Transverse colon (tissue), 4 donors: ENCODE results near the gene TMEM205.

ENCODE experiments used
- POLR2A ChIP-seq: fragments of 450-650 bp; IDR thresholded peaks from one replicate; pipeline ENCODE4 v1.6.1; 2016; ENCODE audit warnings: antibody characterized with exemption, mild to moderate bottlenecking, moderate library complexity
- POLR2AphosphoS5 ChIP-seq, 3 donors: sonication (generic); formaldehyde crosslinking; IDR thresholded peaks; one replicate each; pipeline ENCODE4 v1.6.1; 2016; ENCODE audit warnings: antibody characterized with exemption in 3 of 3
- TF ChIP-seq, protein P1 (sequence below), 5 experiments: fragments of 200-600 bp in 3 of 5; fragments of 450-650 bp in 2 of 5; sonication (generic) in 3 of 5; IDR thresholded peaks; 1 replicate in 2 of 5; 2 replicates in 3 of 5; pipeline ENCODE4 v1.5.1; 2016 to 2017; ENCODE audit warnings: antibody characterized with exemption in 5 of 5, inconsistent platforms in 3 of 5, mild to moderate bottlenecking in 2 of 5, moderate library complexity in 1 of 5

DNA sequence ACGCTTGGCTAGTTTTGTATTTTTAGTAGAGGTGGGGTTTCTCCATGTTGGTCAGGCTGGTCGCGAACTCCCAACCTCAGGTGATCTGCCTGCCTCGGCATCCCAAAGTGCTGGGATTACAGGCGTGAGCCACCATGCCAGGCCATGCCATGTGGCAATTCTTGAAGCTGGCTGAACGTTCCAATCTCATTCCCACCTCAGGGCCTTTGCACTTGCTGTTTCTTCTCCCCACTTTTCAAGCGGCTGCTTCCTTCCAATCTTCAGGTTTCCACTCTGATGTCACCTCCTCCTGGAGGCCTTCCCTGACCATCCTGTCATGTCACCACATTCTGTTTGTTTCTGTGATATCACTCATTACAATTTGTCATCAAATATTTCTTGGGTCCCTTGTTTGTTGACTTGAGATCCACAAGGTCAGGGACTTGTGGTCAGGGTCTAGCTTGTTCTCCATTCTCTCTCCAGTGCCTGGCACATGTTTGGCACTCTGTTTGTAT, 33.8 kb upstream of the TMEM205 start:
- TF ChIP-seq, protein P1, sequence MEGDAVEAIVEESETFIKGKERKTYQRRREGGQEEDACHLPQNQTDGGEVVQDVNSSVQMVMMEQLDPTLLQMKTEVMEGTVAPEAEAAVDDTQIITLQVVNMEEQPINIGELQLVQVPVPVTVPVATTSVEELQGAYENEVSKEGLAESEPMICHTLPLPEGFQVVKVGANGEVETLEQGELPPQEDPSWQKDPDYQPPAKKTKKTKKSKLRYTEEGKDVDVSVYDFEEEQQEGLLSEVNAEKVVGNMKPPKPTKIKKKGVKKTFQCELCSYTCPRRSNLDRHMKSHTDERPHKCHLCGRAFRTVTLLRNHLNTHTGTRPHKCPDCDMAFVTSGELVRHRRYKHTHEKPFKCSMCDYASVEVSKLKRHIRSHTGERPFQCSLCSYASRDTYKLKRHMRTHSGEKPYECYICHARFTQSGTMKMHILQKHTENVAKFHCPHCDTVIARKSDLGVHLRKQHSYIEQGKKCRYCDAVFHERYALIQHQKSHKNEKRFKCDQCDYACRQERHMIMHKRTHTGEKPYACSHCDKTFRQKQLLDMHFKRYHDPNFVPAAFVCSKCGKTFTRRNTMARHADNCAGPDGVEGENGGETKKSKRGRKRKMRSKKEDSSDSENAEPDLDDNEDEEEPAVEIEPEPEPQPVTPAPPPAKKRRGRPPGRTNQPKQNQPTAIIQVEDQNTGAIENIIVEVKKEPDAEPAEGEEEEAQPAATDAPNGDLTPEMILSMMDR (IDR thresholded peaks at IDR 0.05), result no peak
- TF ChIP-seq POLR2AphosphoS5 (IDR thresholded peaks at IDR 0.05) (no peak), POLR2A (no peak)
